IPS-18a (cell line): ENCODE results near the gene RETSAT.

ENCODE experiments used
- H3K27ac ChIP-seq: one replicate; pipeline ENCODE4 v1.5.1; 2013; ENCODE audit warnings: low read length
- H3K27me3 ChIP-seq: one replicate; pipeline ENCODE4 v1.6.1; 2013; ENCODE audit warnings: mild to moderate bottlenecking, low read length; ENCODE audit not compliant: control insufficient read depth, insufficient read depth
- H3K36me3 ChIP-seq: one replicate; pipeline ENCODE4 v1.6.1; 2013; ENCODE audit warnings: low read depth, low read length; ENCODE audit not compliant: control insufficient read depth
- H3K4me1 ChIP-seq: one replicate; pipeline ENCODE4 v1.6.1; 2013; ENCODE audit warnings: low read depth, low read length; ENCODE audit not compliant: control insufficient read depth
- H3K4me3 ChIP-seq: one replicate; pipeline ENCODE4 v1.5.1; 2013; ENCODE audit warnings: low read length
- H3K9ac ChIP-seq: one replicate; pipeline ENCODE4 v1.6.1; 2013; ENCODE audit warnings: mild to moderate bottlenecking, low read length, moderate library complexity
- H3K9me3 ChIP-seq: one replicate; pipeline ENCODE4 v1.6.1; 2013; ENCODE audit warnings: low read depth, low read length; ENCODE audit not compliant: control insufficient read depth

Gene RETSAT

GRCh38 chr2:85354286-85355072 is at the start of gene RETSAT, which contains the start of gene ELMOD3:
Gene RETSAT (minus strand): TSS chr2:85354528. CDS start chr2:85354507, 21 bp downstream.
Gene ELMOD3 (plus strand): TSS chr2:85354769. CDS start chr2:85357199, 2,430 bp downstream.
- H3K27me3 ChIP-seq = no peaks in the 10 kb centered on the region
- no peaks in the 10 kb centered on the region for H3K9me3 ChIP-seq
- H3K9ac ChIP-seq = peak within 1 kb of the TSS; percentile 65
- no peak within 1 kb of the TSS for H3K27ac ChIP-seq
- H3K4me1 ChIP-seq = peaks cover 4% of the 10 kb centered on the region
- peaks cover 10% of the 10 kb centered on the region for H3K36me3 ChIP-seq
- H3K4me3 ChIP-seq = peak within 1 kb of the TSS; percentile 97

GRCh38 chr2:85401844-85402243 is 47.5 kb upstream of the RETSAT start:
- Histone ChIP-seq H3K27ac (no peak overlapping the region), H3K4me3 (no peak overlapping the region), H3K9me3 (no peaks in the 10 kb centered on the region), H3K27me3 (no peaks in the 10 kb centered on the region), H3K9ac (no peak overlapping the region), H3K4me1 (peaks cover 8% of the 10 kb centered on the region), H3K36me3 (no peaks in the 10 kb centered on the region)

GRCh38 chr2:85401464-85401805 is 47.1 kb upstream of the RETSAT start:
- Histone ChIP-seq H3K4me1 (peaks cover 8% of the 10 kb centered on the region), H3K9ac (no peak overlapping the region), H3K4me3 (no peak overlapping the region), H3K27me3 (no peaks in the 10 kb centered on the region), H3K36me3 (no peaks in the 10 kb centered on the region), H3K27ac (no peak overlapping the region), H3K9me3 (no peaks in the 10 kb centered on the region)

- H3K36me3 ChIP-seq = no peaks in the 10 kb centered on the region
- H3K9me3 ChIP-seq = no peaks in the 10 kb centered on the region
- no peak overlapping the region for H3K9ac ChIP-seq
- H3K4me3 ChIP-seq = no peak overlapping the region
- no peak overlapping the region for H3K27ac ChIP-seq
- H3K27me3 ChIP-seq = no peaks in the 10 kb centered on the region
- H3K4me1 ChIP-seq = peaks cover 7% of the 10 kb centered on the region
These were observed 46.5 kb upstream of the RETSAT start for GRCh38 chr2:85400541-85401463.

GRCh38 chr2:85400023-85400422 is 45.7 kb upstream of the RETSAT start:
- no peak overlapping the region for H3K9ac ChIP-seq
- no peak overlapping the region for H3K4me3 ChIP-seq
- H3K9me3 ChIP-seq = no peaks in the 10 kb centered on the region
- H3K27ac ChIP-seq = no peak overlapping the region
- H3K36me3 ChIP-seq = no peaks in the 10 kb centered on the region
- no peaks in the 10 kb centered on the region for H3K4me1 ChIP-seq
- H3K27me3 ChIP-seq = no peaks in the 10 kb centered on the region

GRCh38 chr2:85399183-85399455 is 44.8 kb upstream of the RETSAT start:
- Histone ChIP-seq H3K36me3 (no peaks in the 10 kb centered on the region), H3K27ac (no peak overlapping the region), H3K4me1 (no peaks in the 10 kb centered on the region), H3K4me3 (no peak overlapping the region), H3K27me3 (no peaks in the 10 kb centered on the region), H3K9me3 (no peaks in the 10 kb centered on the region), H3K9ac (no peak overlapping the region)

- H3K27ac ChIP-seq = no peak overlapping the region
- H3K27me3 ChIP-seq = no peaks in the 10 kb centered on the region
- H3K4me3 ChIP-seq = no peak overlapping the region
- H3K9me3 ChIP-seq = no peaks in the 10 kb centered on the region
- no peak overlapping the region for H3K9ac ChIP-seq
- no peaks in the 10 kb centered on the region for H3K36me3 ChIP-seq
- no peaks in the 10 kb centered on the region for H3K4me1 ChIP-seq
These were observed 44.3 kb upstream of the RETSAT start for GRCh38 chr2:85398426-85399182.

GRCh38 chr2:85397925-85398331 is 43.6 kb upstream of the RETSAT start:
- Histone ChIP-seq H3K36me3 (no peaks in the 10 kb centered on the region), H3K9ac (no peak overlapping the region)

GRCh38 chr2:85396531-85397470 is 42.5 kb upstream of the RETSAT start:
- H3K27ac ChIP-seq = no peak overlapping the region

More at GRCh38 chr2:85397925-85398331, 43.6 kb upstream of the RETSAT start:
- Histone ChIP-seq H3K27ac (no peak overlapping the region), H3K27me3 (no peaks in the 10 kb centered on the region), H3K4me3 (no peak overlapping the region), H3K9me3 (no peaks in the 10 kb centered on the region), H3K4me1 (no peaks in the 10 kb centered on the region)

GRCh38 chr2:85395912-85396475 is 41.7 kb upstream of the RETSAT start:
- Histone ChIP-seq H3K9me3 (no peaks in the 10 kb centered on the region), H3K27me3 (no peaks in the 10 kb centered on the region), H3K9ac (no peak overlapping the region), H3K36me3 (no peaks in the 10 kb centered on the region), H3K4me3 (no peak overlapping the region), H3K4me1 (no peaks in the 10 kb centered on the region), H3K27ac (no peak overlapping the region)

More at GRCh38 chr2:85396531-85397470, 42.5 kb upstream of the RETSAT start:
- Histone ChIP-seq H3K36me3 (no peaks in the 10 kb centered on the region), H3K4me1 (no peaks in the 10 kb centered on the region), H3K27me3 (no peaks in the 10 kb centered on the region), H3K9me3 (no peaks in the 10 kb centered on the region), H3K4me3 (no peak overlapping the region), H3K9ac (no peak overlapping the region)
